ENCODE measurements around the gene CUZD1. TPM values are rescaled to one million over a fixed set of nuclear protein-coding genes. Genes with fewer than 3 reads are reported as not detected.
"Not testable (repeated sequence)": the region's sequence is repeated elsewhere in the genome, so short reads cannot be mapped to it uniquely, and the experiment has no call there.

Gene CUZD1
- total and polyA plus RNA-seq, 12 donors: 0.14 to 2.2 (median 0.57) TPM; not detected in 3

GRCh38 chr10:122864194-122864592, 18.5 kb upstream of the CUZD1 start:
- DNase-seq: no peak
- TF ChIP-seq CTCF (IDR thresholded peaks at IDR 0.05): no peak
- no peak for TF ChIP-seq POLR2A (IDR thresholded peaks at IDR 0.05)
- Histone ChIP-seq H3K27me3 (no peaks in the 10 kb centered on the region), H3K27ac (no peak overlapping the region), H3K9me3 (replicated peaks in 1 of 3) (no peaks in the 10 kb centered on the region), H3K4me3 (no peak overlapping the region), H3K4me1 (replicated peaks in 1 of 2) (no peaks in the 10 kb centered on the region), H3K36me3 (replicated peaks in 1 of 2) (no peaks in the 10 kb centered on the region)
- 91 to 96% (median 93%) methylated on average over 2 of the region's 2 CpGs for WGBS, 4 donors
- intact Hi-C loops (cut with DNase I): no loop called here

GRCh38 chr10:122863216-122864193, 17.8 kb upstream of the CUZD1 start:
- intact Hi-C loops (cut with DNase I): no loop called here
- no peak for TF ChIP-seq CTCF (IDR thresholded peaks at IDR 0.05)
- no peak for TF ChIP-seq POLR2A (IDR thresholded peaks at IDR 0.05)
- Histone ChIP-seq H3K27ac (no peak overlapping the region), H3K4me3 (no peak overlapping the region), H3K36me3 (replicated peaks in 1 of 2) (no peaks in the 10 kb centered on the region), H3K27me3 (no peaks in the 10 kb centered on the region), H3K9me3 (replicated peaks in 1 of 3) (no peaks in the 10 kb centered on the region), H3K4me1 (replicated peaks in 1 of 2) (no peaks in the 10 kb centered on the region)
- no peak for DNase-seq
- 90 to 93% (median 91%) methylated on average over 2 of the region's 2 CpGs for WGBS, 4 donors

- Histone ChIP-seq H3K27ac (no peak overlapping the region), H3K27me3 (no peaks in the 10 kb centered on the region), H3K9me3 (replicated peaks in 1 of 3) (no peaks in the 10 kb centered on the region), H3K4me3 (no peak overlapping the region), H3K4me1 (replicated peaks in 1 of 2) (no peaks in the 10 kb centered on the region), H3K36me3 (replicated peaks in 1 of 2) (no peaks in the 10 kb centered on the region)
- intact Hi-C loops (cut with DNase I): no loop called here
- TF ChIP-seq CTCF (IDR thresholded peaks at IDR 0.05): no peak
- no peak for TF ChIP-seq POLR2A (IDR thresholded peaks at IDR 0.05)
- WGBS, 4 donors: 50 to 75% (median 69%) methylated on average over 1 of the region's 1 CpG
- DNase-seq: no peak
Observed at GRCh38 chr10:122861711-122862161, 16.1 kb upstream of the CUZD1 start.

- no peaks in the 10 kb centered on the region for H3K36me3 ChIP-seq (replicated peaks in 1 of 2)
- no peaks in the 10 kb centered on the region for H3K9me3 ChIP-seq (replicated peaks in 1 of 3)
- no peak for TF ChIP-seq POLR2A (IDR thresholded peaks at IDR 0.05)
- no peak overlapping the region for H3K4me3 ChIP-seq
- H3K27ac ChIP-seq: no peak overlapping the region
- H3K27me3 ChIP-seq: no peaks in the 10 kb centered on the region
- no peak for DNase-seq
- 63 to 95% (median 80%) methylated on average over 1 of the region's 1 CpG for WGBS, 4 donors
- no peaks in the 10 kb centered on the region for H3K4me1 ChIP-seq (replicated peaks in 1 of 2)
- intact Hi-C loops (cut with DNase I): no loop called here
Observed at GRCh38 chr10:122859527-122859926, 13.9 kb upstream of the CUZD1 start.

GRCh38 chr10:122858042-122858441, 12.4 kb upstream of the CUZD1 start:
- WGBS, 4 donors: 85 to 98% (median 95%) methylated on average over 5 of the region's 5 CpGs
- H3K27ac ChIP-seq; H3K36me3 ChIP-seq (replicated peaks in 1 of 2); intact Hi-C loops (cut with DNase I); H3K4me3 ChIP-seq; H3K9me3 ChIP-seq (replicated peaks in 1 of 3); DNase-seq; H3K27me3 ChIP-seq; H3K4me1 ChIP-seq (replicated peaks in 1 of 2): not testable (repeated sequence)
